Naive thymus-derived CD4-positive, alpha-beta T cell (primary cell): ENCODE measurements around the gene ZCCHC4. TPM values are rescaled to one million over a fixed set of nuclear protein-coding genes. Genes with fewer than 3 reads are reported as not detected.
"Not testable (repeated sequence)": the region's sequence is repeated elsewhere in the genome, so short reads cannot be mapped to it uniquely, and the experiment has no call there.

Experiments used
- ATAC-seq: fragments of 150-1000 bp; cut with Tn5 transposase; 2 replicates; pipeline ENCODE4 v1.10.0; 2021; ENCODE audit warnings: mild to moderate bottlenecking, moderate library complexity
- CTCF ChIA-PET: fragments of 350-600 bp; sonication (Branson Sonifier 250); formaldehyde crosslinking; loops from one replicate; lab custom pipeline; 2021; ENCODE audit warnings: antibody characterized with exemption; lab: Charles Lee
- POLR2A ChIA-PET: fragments of 350-600 bp; sonication (Branson Sonifier 250); formaldehyde crosslinking; loops from one replicate; lab custom pipeline; 2021; ENCODE audit warnings: antibody characterized with exemption, inconsistent platforms; lab: Charles Lee
- DNase-seq, 9 donors: peaks; one replicate each; pipeline versions ENCODE4 v3.0.0 to v3.0.0-alpha.2; 2020 to 2022; ENCODE audit warnings: mixed read lengths in 1 of 9
- H3K27ac ChIP-seq: one replicate; pipeline ENCODE4 v1.7.0; 2013; ENCODE audit warnings: mild to moderate bottlenecking, low read depth, low read length, moderate library complexity
- H3K27me3 ChIP-seq, 2 donors: one replicate each; pipeline ENCODE4 v1.7.0; 2013; ENCODE audit warnings: low read length in 2 of 2, mild to moderate bottlenecking in 2 of 2, moderate library complexity in 2 of 2; ENCODE audit not compliant: control insufficient read depth in 2 of 2, insufficient read depth in 2 of 2
- H3K36me3 ChIP-seq, 3 experiments: 1 replicate in 2 of 3; 2 replicates in 1 of 3; pipeline ENCODE4 v1.7.0; 2013; ENCODE audit warnings: low read length in 3 of 3, mild to moderate bottlenecking in 3 of 3, moderate library complexity in 1 of 3; ENCODE audit not compliant: insufficient read depth in 3 of 3, control insufficient read depth in 2 of 3
- H3K4me1 ChIP-seq, 2 donors: one replicate each; pipeline ENCODE4 v1.7.0; 2013; ENCODE audit warnings: low read length in 2 of 2, mild to moderate bottlenecking in 2 of 2, moderate library complexity in 1 of 2; ENCODE audit not compliant: control insufficient read depth in 2 of 2, insufficient read depth in 2 of 2
- H3K4me3 ChIP-seq: 2 replicates; pipeline ENCODE4 v1.7.0; 2013; ENCODE audit warnings: mild to moderate bottlenecking, low read length
- H3K9me3 ChIP-seq, 3 experiments: 1 replicate in 2 of 3; 2 replicates in 1 of 3; pipeline ENCODE4 v1.7.0; 2013; ENCODE audit warnings: low read length in 3 of 3; ENCODE audit not compliant: control insufficient read depth in 2 of 3
- H3K27ac Mint-ChIP-seq, 9 donors: one replicate each; pipeline ENCODE4 v1.8.0; 2020 to 2022; ENCODE audit warnings: mixed read lengths in 9 of 9, mild to moderate bottlenecking in 8 of 9, moderate library complexity in 5 of 9, inconsistent platforms in 2 of 9
- H3K27me3 Mint-ChIP-seq, 5 donors: one replicate each; pipeline ENCODE4 v1.8.0; 2021 to 2022; ENCODE audit warnings: mixed read lengths in 5 of 5, mild to moderate bottlenecking in 1 of 5
- H3K36me3 Mint-ChIP-seq, 5 donors: one replicate each; pipeline ENCODE4 v1.8.0; 2020 to 2022; ENCODE audit warnings: mixed read lengths in 5 of 5, mild to moderate bottlenecking in 3 of 5, inconsistent platforms in 1 of 5
- H3K4me1 Mint-ChIP-seq, 7 donors: one replicate each; pipeline ENCODE4 v1.8.0; 2020 to 2022; ENCODE audit warnings: mixed read lengths in 7 of 7, mild to moderate bottlenecking in 3 of 7, inconsistent platforms in 1 of 7
- H3K4me3 Mint-ChIP-seq, 10 donors: one replicate each; pipeline ENCODE4 v1.8.0; 2020 to 2022; ENCODE audit warnings: mild to moderate bottlenecking in 10 of 10, mixed read lengths in 10 of 10, moderate library complexity in 6 of 10, inconsistent platforms in 2 of 10
- H3K9me3 Mint-ChIP-seq, 11 donors: one replicate each; pipeline ENCODE4 v1.8.0; 2020 to 2022; ENCODE audit warnings: mixed read lengths in 11 of 11, mild to moderate bottlenecking in 4 of 11, inconsistent platforms in 1 of 11, moderate library complexity in 1 of 11
- intact Hi-C, 2 donors: fragments of 100-400 bp; cut with micrococcal nuclease; formaldehyde crosslinking; loops; one replicate each; pipeline ENCODE4 v1.15.1; 2023
- polyA plus RNA-seq, 2 donors: library from polyadenylated mRNA; unstranded; fragments of 300-500 nt; fragmentation: Illumina TruSeq; gene quantifications; one replicate each; pipeline ENCODE4 v1.2.3, GENCODE V29; 2021
- total RNA-seq, 6 experiments: library from RNA in 5 of 6; stranded (reverse) in 5 of 6; gene quantifications; 1 replicate in 5 of 6; 2 replicates in 1 of 6; pipeline ENCODE4 v1.2.3 and lab custom pipeline; 2021 to 2026

The ZCCHC4 gene
- total and polyA plus RNA-seq, 7 experiments from 2014 or later = 9.5 to 15.5 (median 13.6) TPM

- Histone ChIP-seq H3K9me3 (no peaks in the 10 kb centered on the region), H3K27ac (no peak overlapping the region), H3K27me3 (no peaks in the 10 kb centered on the region), H3K4me3 (no peak overlapping the region), H3K36me3 (peaks cover 0 to 6% (median 5%) of the 10 kb centered on the region in 3 experiments), H3K4me1 (no peaks in the 10 kb centered on the region)
- ChIA-PET CTCF (interaction anchor here (0.7 to 3.6 kb wide), 4 partner anchors 11 to 387 kb away, joined by 3 to 28 read pairs (median 3); no protein-coding TSS in a partner anchor), POLR2A (interaction anchor here (0.5 to 0.7 kb wide), 2 partner anchors 68 to 121 kb away, joined by 3 to 7 read pairs; no protein-coding TSS in a partner anchor)
- Mint-ChIP-seq H3K27me3 (no peaks in the 10 kb centered on the region), H3K4me1 (no peaks in the 10 kb centered on the region), H3K9me3 (no peaks in the 10 kb centered on the region), H3K27ac (no peak overlapping the region), H3K4me3 (no peak overlapping the region), H3K36me3 (peaks cover 0 to 10% (median 5%) of the 10 kb centered on the region in 5 donors)
- DNase-seq (no peak), ATAC-seq (no peak)
- intact Hi-C loops = loop anchor here (1.0 to 5.0 kb wide), 7 partner anchors 9 to 388 kb away; partner anchors contain the start of genes ZCCHC4 (in 2 of the 2) and ANAPC4 (in 1 of the 2)
These were observed 55.3 kb downstream of the ZCCHC4 start for GRCh38 chr4:25367877-25368276.

- H3K27ac Mint-ChIP-seq = no peak overlapping the region
- H3K27me3 ChIP-seq = no peaks in the 10 kb centered on the region
- H3K27ac ChIP-seq = no peak overlapping the region
- peaks cover 0 to 10% (median 5%) of the 10 kb centered on the region in 5 donors for H3K36me3 Mint-ChIP-seq
- no peak overlapping the region for H3K4me3 Mint-ChIP-seq
- ATAC-seq = no peak
- CTCF ChIA-PET = interaction anchor here (0.7 to 3.6 kb wide), 3 partner anchors 22 to 388 kb away, joined by 3 to 28 read pairs (median 3); no protein-coding TSS in a partner anchor
- no peaks in the 10 kb centered on the region for H3K4me1 ChIP-seq
- intact Hi-C loops = loop anchor here (1.0 to 5.0 kb wide), 2 partner anchors 19 to 36 kb away; no protein-coding TSS in a partner anchor
- H3K9me3 ChIP-seq = no peaks in the 10 kb centered on the region
- DNase-seq = no peak
- H3K27me3 Mint-ChIP-seq = no peaks in the 10 kb centered on the region
- H3K36me3 ChIP-seq = peaks cover 0 to 6% (median 5%) of the 10 kb centered on the region in 3 experiments
- H3K4me1 Mint-ChIP-seq = no peaks in the 10 kb centered on the region
- POLR2A ChIA-PET = interaction anchor here (0.5 to 0.7 kb wide), 2 partner anchors 68 to 121 kb away, joined by 3 to 7 read pairs; no protein-coding TSS in a partner anchor
- no peaks in the 10 kb centered on the region for H3K9me3 Mint-ChIP-seq
- no peak overlapping the region for H3K4me3 ChIP-seq
These were observed 55.7 kb downstream of the ZCCHC4 start for GRCh38 chr4:25368315-25368714.

- H3K4me1 ChIP-seq = no peaks in the 10 kb centered on the region
- no peak overlapping the region for H3K4me3 Mint-ChIP-seq
- ATAC-seq (no peak), DNase-seq (no peak)
- intact Hi-C loops = loop anchor here in 1 of 2 donors (10.0 kb wide), 2 partner anchors 895 to 1215 kb away; partner anchors contain the start of gene TBC1D19
- ChIA-PET CTCF (interaction anchor here (0.6 kb wide), 1 partner anchor 118 kb away, joined by 3 read pairs; no protein-coding TSS in a partner anchor), POLR2A (no interaction called here)
- no peak overlapping the region for H3K4me3 ChIP-seq
- H3K9me3 Mint-ChIP-seq = no peaks in the 10 kb centered on the region
- H3K27ac ChIP-seq = no peak overlapping the region
- H3K4me1 Mint-ChIP-seq = peaks cover 0 to 3% (median 2%) of the 10 kb centered on the region in 7 donors
- peaks cover 0 to under 1% (median 0%) of the 10 kb centered on the region in 3 experiments for H3K36me3 ChIP-seq
- no peaks in the 10 kb centered on the region for H3K27me3 ChIP-seq
- no peaks in the 10 kb centered on the region for H3K9me3 ChIP-seq
- H3K27ac Mint-ChIP-seq = no peak overlapping the region
- peaks cover 0 to 6% (median 3%) of the 10 kb centered on the region in 5 donors for H3K36me3 Mint-ChIP-seq
- no peaks in the 10 kb centered on the region for H3K27me3 Mint-ChIP-seq
These were observed 57.7 kb downstream of the ZCCHC4 start for GRCh38 chr4:25370242-25370641.

GRCh38 chr4:25372549-25372948, 60.0 kb downstream of the ZCCHC4 start:
- H3K27me3 Mint-ChIP-seq, ATAC-seq, POLR2A ChIA-PET, H3K4me3 Mint-ChIP-seq, H3K9me3 ChIP-seq, H3K9me3 Mint-ChIP-seq, H3K27ac ChIP-seq, H3K36me3 Mint-ChIP-seq, CTCF ChIA-PET, H3K4me3 ChIP-seq, DNase-seq, H3K36me3 ChIP-seq, H3K4me1 ChIP-seq, H3K27me3 ChIP-seq: not testable (repeated sequence)
- intact Hi-C loops = loop anchor here in 1 of 2 donors (10.0 kb wide), 2 partner anchors 898 to 1212 kb away; partner anchors contain the start of gene TBC1D19
- peak overlapping the region in 1 of 9 donors; percentile 14 for H3K27ac Mint-ChIP-seq
- H3K4me1 Mint-ChIP-seq = peaks cover 0 to 14% (median 9%) of the 10 kb centered on the region in 7 donors

GRCh38 chr4:25376754-25377571, 64.4 kb downstream of the ZCCHC4 start, which contains the start of gene ANAPC4:
ANAPC4 (plus strand) TSS chr4:25377263; CDS start chr4:25377428, 165 bp downstream.
- H3K27me3 Mint-ChIP-seq = no peaks in the 10 kb centered on the region
- H3K4me1 Mint-ChIP-seq = peaks cover 0 to 18% (median 13%) of the 10 kb centered on the region in 7 donors
- peak within 1 kb of the TSS in 7 of 9 donors; percentile 64 to 93 (median 83) for H3K27ac Mint-ChIP-seq
- intact Hi-C loops = loop anchor here (1.0 to 10.0 kb wide), 14 partner anchors 10 to 1483 kb away; partner anchors contain the start of genes PI4K2B (in 2 of the 2), SEPSECS (in 2 of the 2), SMIM20 (in 2 of the 2) and TBC1D19 (in 2 of the 2)
- peak within 1 kb of the TSS in 2 of 10 donors; percentile 78 to 83 for H3K4me3 Mint-ChIP-seq
- ATAC-seq = peak; percentile 97
- DNase-seq = peak; percentile 85 to 97 (median 92)
- Histone ChIP-seq H3K27me3 (no peaks in the 10 kb centered on the region), H3K4me3 (peak within 1 kb of the TSS; percentile 96), H3K9me3 (no peaks in the 10 kb centered on the region), H3K27ac (peak within 1 kb of the TSS; percentile 76), H3K4me1 (peaks cover 11 to 17% of the 10 kb centered on the region in 2 donors), H3K36me3 (peaks cover 0 to 12% (median 0%) of the 10 kb centered on the region in 3 experiments)
- ChIA-PET POLR2A (interaction anchor here (0.7 to 2.4 kb wide), 5 partner anchors 19 to 792 kb away, joined by 3 to 14 read pairs (median 5); partner anchors contain the start of genes DHX15, SEPSECS and ZCCHC4), CTCF (interaction anchor here (0.6 to 1.2 kb wide), 3 partner anchors 11 to 65 kb away, joined by 3 to 4 read pairs (median 3); no protein-coding TSS in a partner anchor)
- H3K36me3 Mint-ChIP-seq = peaks cover 2 to 10% (median 7%) of the 10 kb centered on the region in 5 donors
- H3K9me3 Mint-ChIP-seq = no peaks in the 10 kb centered on the region
